ENCODE results near the gene DSCAM. TPM values are rescaled to one million over a fixed set of nuclear protein-coding genes. Genes with fewer than 3 reads are reported as not detected.

The DSCAM gene
- total RNA-seq, 1 donor from 2014 or later: not detected

GRCh38 chr21:40021558-40022351 is 825.2 kb downstream of the DSCAM start:
- intact Hi-C loops (cut with DNase I): no loop called here
- no peak for DNase-seq (ENCODE audit: low spot score)

- DNase-seq (ENCODE audit: low spot score): no peak
- intact Hi-C loops (cut with DNase I): no loop called here
Observed at GRCh38 chr21:40020651-40021050, 826.3 kb downstream of the DSCAM start.

GRCh38 chr21:40018871-40019475 is 828.0 kb downstream of the DSCAM start:
- no peak for DNase-seq (ENCODE audit: low spot score)
- intact Hi-C loops (cut with DNase I): no loop called here

- no peak for DNase-seq (ENCODE audit: low spot score)
- intact Hi-C loops (cut with DNase I): no loop called here
Observed at GRCh38 chr21:40016667-40017066, 830.3 kb downstream of the DSCAM start.

- no peak for DNase-seq (ENCODE audit: low spot score)
- intact Hi-C loops (cut with DNase I): no loop called here
Observed at GRCh38 chr21:40016234-40016633, 830.7 kb downstream of the DSCAM start.

GRCh38 chr21:40015818-40016217 is 831.1 kb downstream of the DSCAM start:
- no peak for DNase-seq (ENCODE audit: low spot score)
- intact Hi-C loops (cut with DNase I): no loop called here

- DNase-seq (ENCODE audit: low spot score): no peak
- intact Hi-C loops (cut with DNase I): no loop called here
Observed at GRCh38 chr21:40014394-40014793, 832.6 kb downstream of the DSCAM start.

- no peak for DNase-seq (ENCODE audit: low spot score)
- intact Hi-C loops (cut with DNase I): no loop called here
Observed at GRCh38 chr21:40013001-40013735, 833.8 kb downstream of the DSCAM start.

GRCh38 chr21:40011371-40011770 is 835.6 kb downstream of the DSCAM start:
- DNase-seq (ENCODE audit: low spot score): no peak

GRCh38 chr21:40002978-40003377 is 844.0 kb downstream of the DSCAM start:
- DNase-seq (ENCODE audit: low spot score): no peak
- intact Hi-C loops (cut with DNase I): no loop called here

More at GRCh38 chr21:40011371-40011770, 835.6 kb downstream of the DSCAM start:
- intact Hi-C loops (cut with DNase I): no loop called here

GRCh38 chr21:39984286-39984991 is 862.5 kb downstream of the DSCAM start:
- intact Hi-C loops (cut with DNase I): no loop called here
- DNase-seq (ENCODE audit: low spot score): no peak

GRCh38 chr21:39980241-39980820 is 866.6 kb downstream of the DSCAM start:
- DNase-seq (ENCODE audit: low spot score): no peak
- intact Hi-C loops (cut with DNase I): no loop called here

GRCh38 chr21:39979321-39979720 is 867.6 kb downstream of the DSCAM start:
- no peak for DNase-seq (ENCODE audit: low spot score)
- intact Hi-C loops (cut with DNase I): no loop called here

GRCh38 chr21:39976800-39977199 is 870.2 kb downstream of the DSCAM start:
- no peak for DNase-seq (ENCODE audit: low spot score)
- intact Hi-C loops (cut with DNase I): no loop called here

GRCh38 chr21:39972976-39973770 is 873.8 kb downstream of the DSCAM start:
- no peak for DNase-seq (ENCODE audit: low spot score)
- intact Hi-C loops (cut with DNase I): no loop called here

- DNase-seq (ENCODE audit: low spot score): no peak
Observed at GRCh38 chr21:39972471-39972870, 874.5 kb downstream of the DSCAM start.

GRCh38 chr21:39971956-39972355 is 875.0 kb downstream of the DSCAM start:
- intact Hi-C loops (cut with DNase I): no loop called here
- no peak for DNase-seq (ENCODE audit: low spot score)

More at GRCh38 chr21:39972471-39972870, 874.5 kb downstream of the DSCAM start:
- intact Hi-C loops (cut with DNase I): no loop called here

- intact Hi-C loops (cut with DNase I): no loop called here
- no peak for DNase-seq (ENCODE audit: low spot score)
Observed at GRCh38 chr21:39969691-39970364, 877.1 kb downstream of the DSCAM start.
